Loucy (cell line): ENCODE measurements around the gene NMBR.
"Not testable (repeated sequence)": the region's sequence is repeated elsewhere in the genome, so short reads cannot be mapped to it uniquely, and the experiment has no call there.

Experiments
- H2AFZ ChIP-seq: fragments of 200-600 bp; sonication (generic); 2 replicates; pipeline ENCODE4 v1.6.0; 2016; ENCODE audit warnings: antibody characterized with exemption, mild to moderate bottlenecking, low read length, moderate library complexity
- H3F3A ChIP-seq: fragments of 200-600 bp; 2 replicates; pipeline ENCODE4 v1.6.0; 2016; ENCODE audit warnings: antibody characterized with exemption, low read depth, mild to moderate bottlenecking
- H3K27me3 ChIP-seq: fragments of 200-600 bp; sonication (generic); 2 replicates; pipeline ENCODE4 v1.6.1; 2014; ENCODE audit warnings: low read length, mild to moderate bottlenecking; ENCODE audit not compliant: insufficient read depth, poor library complexity, severe bottlenecking
- H3K36me3 ChIP-seq: fragments of 200-600 bp; sonication (generic); 2 replicates; pipeline ENCODE4 v1.6.1; 2016; ENCODE audit warnings: low read length; ENCODE audit not compliant: insufficient read depth
- H3K4me1 ChIP-seq: fragments of 200-600 bp; sonication (generic); 2 replicates; pipeline ENCODE4 v1.5.1; 2014; ENCODE audit warnings: low read length, mild to moderate bottlenecking; ENCODE audit not compliant: insufficient read depth, poor library complexity, severe bottlenecking
- H3K4me2 ChIP-seq: fragments of 200-600 bp; sonication (generic); 2 replicates; pipeline ENCODE4 v1.6.0; 2014; ENCODE audit warnings: antibody characterized with exemption, low read length, low read depth, mild to moderate bottlenecking; ENCODE audit not compliant: poor library complexity, severe bottlenecking
- H3K4me3 ChIP-seq: fragments of 200-600 bp; sonication (generic); 2 replicates; pipeline ENCODE4 v1.5.1; 2014; ENCODE audit warnings: low read length, mild to moderate bottlenecking, mixed read lengths; ENCODE audit not compliant: poor library complexity, severe bottlenecking
- H3K79me2 ChIP-seq: fragments of 200-600 bp; sonication (generic); 2 replicates; pipeline ENCODE4 v1.6.1; 2014; ENCODE audit warnings: low read length; ENCODE audit not compliant: insufficient read depth
- H3K9ac ChIP-seq: fragments of 200-600 bp; sonication (generic); 2 replicates; pipeline ENCODE4 v1.6.0; 2014; ENCODE audit warnings: mild to moderate bottlenecking, low read depth, low read length, moderate library complexity; ENCODE audit not compliant: poor library complexity, severe bottlenecking
- H3K9me2 ChIP-seq: fragments of 200-600 bp; sonication (generic); replicated peaks from 2 replicates; pipeline ENCODE4 v1.6.1; 2016; ENCODE audit warnings: low read depth, low read length, mixed read lengths
- H3K9me3 ChIP-seq: fragments of 200-600 bp; sonication (generic); 2 replicates; pipeline ENCODE4 v1.6.1; 2014; ENCODE audit warnings: mild to moderate bottlenecking, antibody characterized with exemption, low read length, low read depth; ENCODE audit not compliant: insufficient read depth
- H4K20me1 ChIP-seq: fragments of 200-600 bp; sonication (generic); 2 replicates; pipeline ENCODE4 v1.6.0; 2014; ENCODE audit warnings: antibody characterized with exemption, low read length, mild to moderate bottlenecking; ENCODE audit not compliant: insufficient read depth, poor library complexity, severe bottlenecking
- EZH2phosphoT487 ChIP-seq: fragments of 200-600 bp; IDR thresholded peaks from 2 replicates; pipeline ENCODE4 v1.6.1; 2018; ENCODE audit warnings: antibody characterized with exemption, mild to moderate bottlenecking, moderate library complexity, borderline replicate concordance
- TF ChIP-seq, protein P1 (sequence below): fragments of 200-600 bp; sonication (generic); conservative IDR thresholded peaks from 2 replicates; pipeline ENCODE4 v1.5.1; 2014; ENCODE audit warnings: mild to moderate bottlenecking, antibody characterized with exemption, low read length

Gene NMBR

DNA sequence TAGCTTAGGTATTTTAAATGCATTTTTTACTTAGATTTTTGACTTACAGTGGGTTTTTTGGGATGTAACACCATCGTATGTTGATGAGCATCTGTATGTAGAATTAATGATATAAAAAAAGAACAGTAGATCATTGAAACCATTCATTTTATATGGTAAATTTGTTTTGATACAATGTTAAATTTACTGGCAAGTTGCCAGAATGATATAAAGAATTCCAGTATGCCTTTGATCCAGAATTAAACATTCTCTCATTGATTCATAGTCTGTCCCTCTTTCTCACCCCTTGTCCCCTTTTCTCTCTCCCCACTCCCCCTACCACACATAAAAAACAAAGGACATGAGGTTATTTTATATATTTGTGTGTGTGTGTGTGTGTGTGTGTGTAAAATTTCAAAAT is 45.4 kb upstream of the NMBR start:
- no peaks in the 10 kb centered on the region for H3F3A ChIP-seq
- H3K4me3 ChIP-seq, result no peak overlapping the region
- no peaks in the 10 kb centered on the region for H3K27me3 ChIP-seq
- no peak overlapping the region for H3K4me2 ChIP-seq
- H3K36me3 ChIP-seq, result peaks cover 36% of the 10 kb centered on the region
- no peak overlapping the region for H2AFZ ChIP-seq
- H3K9me3 ChIP-seq, result no peaks in the 10 kb centered on the region
- H4K20me1 ChIP-seq, result peaks cover 13% of the 10 kb centered on the region
- no peak overlapping the region for H3K9ac ChIP-seq
- peaks cover 27% of the 10 kb centered on the region; the same call in 1 of the 2 replicates for H3K79me2 ChIP-seq
- no peaks in the 10 kb centered on the region for H3K9me2 ChIP-seq
- H3K4me1 ChIP-seq, result peaks cover 10% of the 10 kb centered on the region
- no peak for TF ChIP-seq EZH2phosphoT487
- TF ChIP-seq, protein P1, sequence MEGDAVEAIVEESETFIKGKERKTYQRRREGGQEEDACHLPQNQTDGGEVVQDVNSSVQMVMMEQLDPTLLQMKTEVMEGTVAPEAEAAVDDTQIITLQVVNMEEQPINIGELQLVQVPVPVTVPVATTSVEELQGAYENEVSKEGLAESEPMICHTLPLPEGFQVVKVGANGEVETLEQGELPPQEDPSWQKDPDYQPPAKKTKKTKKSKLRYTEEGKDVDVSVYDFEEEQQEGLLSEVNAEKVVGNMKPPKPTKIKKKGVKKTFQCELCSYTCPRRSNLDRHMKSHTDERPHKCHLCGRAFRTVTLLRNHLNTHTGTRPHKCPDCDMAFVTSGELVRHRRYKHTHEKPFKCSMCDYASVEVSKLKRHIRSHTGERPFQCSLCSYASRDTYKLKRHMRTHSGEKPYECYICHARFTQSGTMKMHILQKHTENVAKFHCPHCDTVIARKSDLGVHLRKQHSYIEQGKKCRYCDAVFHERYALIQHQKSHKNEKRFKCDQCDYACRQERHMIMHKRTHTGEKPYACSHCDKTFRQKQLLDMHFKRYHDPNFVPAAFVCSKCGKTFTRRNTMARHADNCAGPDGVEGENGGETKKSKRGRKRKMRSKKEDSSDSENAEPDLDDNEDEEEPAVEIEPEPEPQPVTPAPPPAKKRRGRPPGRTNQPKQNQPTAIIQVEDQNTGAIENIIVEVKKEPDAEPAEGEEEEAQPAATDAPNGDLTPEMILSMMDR, result no peak

DNA sequence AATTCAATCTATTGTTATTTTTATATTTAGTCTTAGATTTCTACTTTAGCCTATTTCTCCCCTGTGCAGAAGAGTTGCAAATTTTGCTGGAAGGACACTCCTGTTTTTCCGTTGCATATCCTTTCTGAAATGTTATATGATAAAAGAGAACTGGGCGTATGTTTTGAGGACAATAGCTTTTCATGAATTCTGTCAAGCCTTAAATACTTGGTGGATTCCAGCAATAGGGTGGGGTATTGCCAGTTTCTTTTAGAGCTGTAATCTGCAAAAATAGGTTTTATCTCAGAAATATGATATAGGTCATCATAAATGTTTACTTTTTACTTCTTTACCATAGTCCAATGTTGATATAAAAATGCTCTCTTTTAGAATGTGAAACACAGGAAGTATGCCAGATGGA is 42.1 kb upstream of the NMBR start:
- H3K4me1 ChIP-seq, result peaks cover 25% of the 10 kb centered on the region
- peaks cover 5% of the 10 kb centered on the region; the same call in 1 of the 2 replicates for H3K79me2 ChIP-seq
- H2AFZ ChIP-seq, result no peak overlapping the region
- TF ChIP-seq EZH2phosphoT487, result no peak
- TF ChIP-seq, protein P1, result no peak
- no peaks in the 10 kb centered on the region for H4K20me1 ChIP-seq
- H3K9me2 ChIP-seq, result no peaks in the 10 kb centered on the region
- H3K9ac ChIP-seq, result no peak overlapping the region
- H3K4me3 ChIP-seq, result no peak overlapping the region
- H3K36me3 ChIP-seq, result peaks cover 24% of the 10 kb centered on the region
- no peaks in the 10 kb centered on the region for H3K9me3 ChIP-seq
- H3K4me2 ChIP-seq, result no peak overlapping the region
- no peaks in the 10 kb centered on the region for H3K27me3 ChIP-seq
- peaks cover 3% of the 10 kb centered on the region; the same call in 1 of the 2 replicates for H3F3A ChIP-seq

DNA sequence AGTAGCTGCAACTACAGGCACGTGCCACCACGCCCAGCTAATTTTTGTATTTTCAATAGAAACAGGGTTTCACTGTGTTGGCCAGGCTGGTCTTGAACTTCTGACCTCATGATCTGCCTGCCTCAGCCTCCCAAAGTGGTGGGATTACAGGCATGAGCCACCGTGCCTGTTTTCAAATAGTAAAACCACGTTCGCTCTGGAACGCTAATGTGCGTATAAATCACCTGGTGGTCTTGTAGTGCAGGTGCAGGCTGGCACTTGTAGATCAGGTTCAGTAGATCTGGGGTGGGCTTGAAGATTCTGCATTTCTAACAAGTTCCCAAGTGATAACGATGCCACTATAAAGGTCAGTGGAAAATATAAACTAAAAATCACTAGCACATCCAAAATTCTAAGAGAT is 41.4 kb upstream of the NMBR start:
- peaks cover 32% of the 10 kb centered on the region for H3K4me1 ChIP-seq
- H3F3A ChIP-seq, H3K9me3 ChIP-seq, H4K20me1 ChIP-seq, H3K79me2 ChIP-seq, H3K27me3 ChIP-seq, H3K9ac ChIP-seq, H3K9me2 ChIP-seq, H2AFZ ChIP-seq, H3K4me3 ChIP-seq, H3K4me2 ChIP-seq: not testable (repeated sequence)
- TF ChIP-seq, protein P1, result peak; percentile 23
- peaks cover 24% of the 10 kb centered on the region for H3K36me3 ChIP-seq
